Glomerular endothelial cell (primary cell): ENCODE results near the gene MTERF1. TPM values are rescaled to one million over a fixed set of nuclear protein-coding genes. Genes with fewer than 3 reads are reported as not detected.
"Not testable (repeated sequence)": the region's sequence is repeated elsewhere in the genome, so short reads cannot be mapped to it uniquely, and the experiment has no call there.

Source experiments
- DNase-seq: peaks from one replicate; pipeline ENCODE4 v3.0.0-alpha.2; 2011; ENCODE audit warnings: low read depth, low spot score; ENCODE audit errors: extremely low read depth
- total RNA-seq: library from RNA; depleted of rRNA; stranded (reverse); fragments of >200 nt; gene quantifications from 2 replicates; pipeline ENCODE4 v1.2.3, GENCODE V29; 2015

MTERF1 gene
- total RNA-seq: 3.9 and 7.2 TPM in 2 replicates

- peak; percentile 48 for DNase-seq
Observed at GRCh38 chr7:91880413-91881241, at the start of gene MTERF1. TSS of gene MTERF1 (minus strand) at chr7:91880702. CDS start at chr7:91880083, 619 bp downstream.

GRCh38 chr7:91929463-91929862 lies 49.0 kb upstream of the MTERF1 start:
- DNase-seq: no peak

- no peak for DNase-seq
Observed at GRCh38 chr7:91927912-91928311, 47.4 kb upstream of the MTERF1 start.

- no peak for DNase-seq
Observed at GRCh38 chr7:91922857-91923256, 42.4 kb upstream of the MTERF1 start.

- DNase-seq: no peak
Observed at GRCh38 chr7:91918356-91918755, 37.9 kb upstream of the MTERF1 start.

- no peak for DNase-seq
Observed at GRCh38 chr7:91916051-91916440, 35.5 kb upstream of the MTERF1 start.

- DNase-seq: no peak
Observed at GRCh38 chr7:91915401-91916050, 35.0 kb upstream of the MTERF1 start.

- DNase-seq: no peak
Observed at GRCh38 chr7:91913612-91914011, 33.1 kb upstream of the MTERF1 start.

- DNase-seq: no peak
Observed at GRCh38 chr7:91912494-91912893, 32.0 kb upstream of the MTERF1 start.

GRCh38 chr7:91911121-91911520 lies 30.6 kb upstream of the MTERF1 start:
- DNase-seq: no peak

- DNase-seq: no peak
Observed at GRCh38 chr7:91910171-91910570, 29.7 kb upstream of the MTERF1 start.

- DNase-seq: no peak
Observed at GRCh38 chr7:91899563-91899962, 19.1 kb upstream of the MTERF1 start.

GRCh38 chr7:91898240-91898992 lies 17.9 kb upstream of the MTERF1 start:
- no peak for DNase-seq

GRCh38 chr7:91894781-91895480 lies 14.4 kb upstream of the MTERF1 start:
- no peak for DNase-seq

GRCh38 chr7:91893699-91894098 lies 13.2 kb upstream of the MTERF1 start:
- not testable (repeated sequence) for DNase-seq

- no peak for DNase-seq
Observed at GRCh38 chr7:91892821-91893340, 12.4 kb upstream of the MTERF1 start.

GRCh38 chr7:91892099-91892705 lies 11.7 kb upstream of the MTERF1 start:
- DNase-seq: no peak

GRCh38 chr7:91888271-91889175 lies 8.0 kb upstream of the MTERF1 start:
- not testable (repeated sequence) for DNase-seq
